ENCODE measurements around the gene MAST4. TPM values are rescaled to one million over a fixed set of nuclear protein-coding genes. Genes with fewer than 3 reads are reported as not detected.

Gene MAST4
- polyA plus RNA-seq, 1 donor (not counting 4 experiments of a cell fraction or from before 2014, with no cell fraction given) = 19.8 TPM

GRCh38 chr5:66870708-66871107 is 274.5 kb downstream of the MAST4 start:
- FAIRE-seq (no peak), DNase-seq (ENCODE audit: low read depth, low spot score) (no peak)
- Histone ChIP-seq H3K9me1 (ENCODE audit: control insufficient read depth, extremely low read depth, insufficient read depth, low read length) (no peaks in the 10 kb centered on the region), H3K4me1 (ENCODE audit: control insufficient read depth, extremely low read depth, insufficient read depth, low read length) (peaks cover 18% of the 10 kb centered on the region), H3K4me3 (ENCODE audit: control insufficient read depth in 2 of 3, extremely low read depth in 1 of 3, insufficient read depth in 2 of 3, low read depth in 1 of 3, low read length in 3 of 3) (no peak overlapping the region), H4K20me1 (ENCODE audit: control insufficient read depth, extremely low read depth, insufficient read depth, low read length) (no peaks in the 10 kb centered on the region), H3K36me3 (ENCODE audit: control insufficient read depth in 2 of 2, extremely low read depth in 1 of 2, insufficient read depth in 2 of 2, low read length in 2 of 2) (no peaks in the 10 kb centered on the region), H3K27ac (ENCODE audit: control insufficient read depth, insufficient read depth, low read length) (no peak overlapping the region), H3K4me2 (ENCODE audit: control insufficient read depth, extremely low read depth, insufficient read depth, low read depth, low read length) (no peak overlapping the region), H3K9ac (ENCODE audit: control insufficient read depth, extremely low read depth, insufficient read depth, low read length) (no peak overlapping the region), H3K79me2 (ENCODE audit: control insufficient read depth, insufficient read depth, low read length) (no peaks in the 10 kb centered on the region), H3K27me3 (ENCODE audit: control insufficient read depth, extremely low read depth, insufficient read depth, low read length) (no peaks in the 10 kb centered on the region), H2AFZ (ENCODE audit: control insufficient read depth, low read length) (no peak overlapping the region), H3K9me3 (ENCODE audit: control insufficient read depth, low read depth, low read length) (no peaks in the 10 kb centered on the region)
- TF ChIP-seq EZH2 (IDR thresholded peaks at IDR 0.05; ENCODE audit: low read length) (no peak), CTCF (optimal IDR thresholded peaks at IDR 0.05 in 1 of 3, IDR thresholded peaks at IDR 0.05 in 1 of 3, conservative IDR thresholded peaks at IDR 0.05 in 1 of 3; ENCODE audit: extremely low read depth in 1 of 3, insufficient read depth in 2 of 3, low read length in 3 of 3) (no peak)
- dilution Hi-C loops (cut with MboI; ENCODE audit: extremely low pct_ligation_motif_present, low sequenced_read_pairs) = no loop called here

GRCh38 chr5:66871651-66872050 is 275.5 kb downstream of the MAST4 start:
- FAIRE-seq = no peak
- H4K20me1 ChIP-seq (ENCODE audit: control insufficient read depth, extremely low read depth, insufficient read depth, low read length) = no peaks in the 10 kb centered on the region
- no peak overlapping the region for H2AFZ ChIP-seq (ENCODE audit: control insufficient read depth, low read length)
- H3K9me3 ChIP-seq (ENCODE audit: control insufficient read depth, low read depth, low read length) = no peaks in the 10 kb centered on the region
- no peak for DNase-seq (ENCODE audit: low read depth, low spot score)
- dilution Hi-C loops (cut with MboI; ENCODE audit: extremely low pct_ligation_motif_present, low sequenced_read_pairs) = no loop called here
- H3K36me3 ChIP-seq (ENCODE audit: control insufficient read depth in 2 of 2, extremely low read depth in 1 of 2, insufficient read depth in 2 of 2, low read length in 2 of 2) = no peaks in the 10 kb centered on the region
- no peak overlapping the region for H3K9ac ChIP-seq (ENCODE audit: control insufficient read depth, extremely low read depth, insufficient read depth, low read length)
- H3K4me2 ChIP-seq (ENCODE audit: control insufficient read depth, extremely low read depth, insufficient read depth, low read depth, low read length) = no peak overlapping the region
- H3K9me1 ChIP-seq (ENCODE audit: control insufficient read depth, extremely low read depth, insufficient read depth, low read length) = no peaks in the 10 kb centered on the region
- H3K27me3 ChIP-seq (ENCODE audit: control insufficient read depth, extremely low read depth, insufficient read depth, low read length) = no peaks in the 10 kb centered on the region
- H3K27ac ChIP-seq (ENCODE audit: control insufficient read depth, insufficient read depth, low read length) = no peak overlapping the region
- peaks cover 18% of the 10 kb centered on the region for H3K4me1 ChIP-seq (ENCODE audit: control insufficient read depth, extremely low read depth, insufficient read depth, low read length)
- H3K4me3 ChIP-seq (ENCODE audit: control insufficient read depth in 2 of 3, extremely low read depth in 1 of 3, insufficient read depth in 2 of 3, low read depth in 1 of 3, low read length in 3 of 3) = no peak overlapping the region
- no peak for TF ChIP-seq CTCF (optimal IDR thresholded peaks at IDR 0.05 in 1 of 3, IDR thresholded peaks at IDR 0.05 in 1 of 3, conservative IDR thresholded peaks at IDR 0.05 in 1 of 3; ENCODE audit: extremely low read depth in 1 of 3, insufficient read depth in 2 of 3, low read length in 3 of 3)
- no peaks in the 10 kb centered on the region for H3K79me2 ChIP-seq (ENCODE audit: control insufficient read depth, insufficient read depth, low read length)

All from keratinocyte (primary cell).